ENCODE data around the gene CCL14. TPM values are rescaled to one million over a fixed set of nuclear protein-coding genes. Genes with fewer than 3 reads are reported as not detected.
A peak's percentile ranks its signal among the peaks of the same experiment; 100 is the strongest.

CCL14 gene
- total and polyA plus RNA-seq, 2 of the 13 experiments (the other 11 are each of a cell fraction or from before 2014, with no cell fraction given), result 1.1 to 1.7 TPM

GRCh38 chr17:35969558-35970380 lies 16.8 kb downstream of the CCL14 start (continued):
- TF ChIP-seq PRMT3 (CRISPR knock-in tag; IDR thresholded peaks at IDR 0.05; ENCODE audit: borderline replicate concordance, low read depth), result no peak
- TF ChIP-seq HNF4G (IDR thresholded peaks at IDR 0.05; ENCODE audit: borderline replicate concordance, low read depth, low read length), result no peak
- TF ChIP-seq HNF4G (CRISPR knock-in tag; IDR thresholded peaks at IDR 0.05; ENCODE audit: borderline replicate concordance, low read depth), result no peak
- no peak for TF ChIP-seq ZNF234 (CRISPR knock-in tag; conservative IDR thresholded peaks at IDR 0.05)
- TF ChIP-seq CEBPG (CRISPR knock-in tag; IDR thresholded peaks at IDR 0.05), result no peak
- TF ChIP-seq KLF12 (CRISPR knock-in tag; IDR thresholded peaks at IDR 0.05; ENCODE audit: borderline replicate concordance), result no peak
- TF ChIP-seq ZNF7 (CRISPR knock-in tag; IDR thresholded peaks at IDR 0.05), result peak; percentile 57; the same call in 1 of the 2 replicates
- TF ChIP-seq IRF2 (CRISPR knock-in tag; IDR thresholded peaks at IDR 0.05), result 0 out of 2 replicates have a peak, but pooled peaks have one; percentile 36
- no peak for TF ChIP-seq ETS1 (CRISPR knock-in tag; IDR thresholded peaks at IDR 0.05)
- no peak for TF ChIP-seq ZSCAN9 (CRISPR knock-in tag; IDR thresholded peaks at IDR 0.05; ENCODE audit: borderline replicate concordance)
- no peak for TF ChIP-seq ZNF460 (CRISPR knock-in tag; IDR thresholded peaks at IDR 0.05; ENCODE audit: borderline replicate concordance)
- TF ChIP-seq ZFP82 (CRISPR knock-in tag; IDR thresholded peaks at IDR 0.05; ENCODE audit: borderline replicate concordance), result 0 out of 2 replicates have a peak, but pooled peaks have one; percentile 39
- no peak for TF ChIP-seq NONO (IDR thresholded peaks at IDR 0.05)
- no peak for TF ChIP-seq NONO (CRISPR knock-in tag; conservative IDR thresholded peaks at IDR 0.05)
- TF ChIP-seq MTERF4 (CRISPR knock-in tag; IDR thresholded peaks at IDR 0.05), result 0 out of 2 replicates have a peak, but pooled peaks have one; percentile 37
- TF ChIP-seq, protein P1, sequence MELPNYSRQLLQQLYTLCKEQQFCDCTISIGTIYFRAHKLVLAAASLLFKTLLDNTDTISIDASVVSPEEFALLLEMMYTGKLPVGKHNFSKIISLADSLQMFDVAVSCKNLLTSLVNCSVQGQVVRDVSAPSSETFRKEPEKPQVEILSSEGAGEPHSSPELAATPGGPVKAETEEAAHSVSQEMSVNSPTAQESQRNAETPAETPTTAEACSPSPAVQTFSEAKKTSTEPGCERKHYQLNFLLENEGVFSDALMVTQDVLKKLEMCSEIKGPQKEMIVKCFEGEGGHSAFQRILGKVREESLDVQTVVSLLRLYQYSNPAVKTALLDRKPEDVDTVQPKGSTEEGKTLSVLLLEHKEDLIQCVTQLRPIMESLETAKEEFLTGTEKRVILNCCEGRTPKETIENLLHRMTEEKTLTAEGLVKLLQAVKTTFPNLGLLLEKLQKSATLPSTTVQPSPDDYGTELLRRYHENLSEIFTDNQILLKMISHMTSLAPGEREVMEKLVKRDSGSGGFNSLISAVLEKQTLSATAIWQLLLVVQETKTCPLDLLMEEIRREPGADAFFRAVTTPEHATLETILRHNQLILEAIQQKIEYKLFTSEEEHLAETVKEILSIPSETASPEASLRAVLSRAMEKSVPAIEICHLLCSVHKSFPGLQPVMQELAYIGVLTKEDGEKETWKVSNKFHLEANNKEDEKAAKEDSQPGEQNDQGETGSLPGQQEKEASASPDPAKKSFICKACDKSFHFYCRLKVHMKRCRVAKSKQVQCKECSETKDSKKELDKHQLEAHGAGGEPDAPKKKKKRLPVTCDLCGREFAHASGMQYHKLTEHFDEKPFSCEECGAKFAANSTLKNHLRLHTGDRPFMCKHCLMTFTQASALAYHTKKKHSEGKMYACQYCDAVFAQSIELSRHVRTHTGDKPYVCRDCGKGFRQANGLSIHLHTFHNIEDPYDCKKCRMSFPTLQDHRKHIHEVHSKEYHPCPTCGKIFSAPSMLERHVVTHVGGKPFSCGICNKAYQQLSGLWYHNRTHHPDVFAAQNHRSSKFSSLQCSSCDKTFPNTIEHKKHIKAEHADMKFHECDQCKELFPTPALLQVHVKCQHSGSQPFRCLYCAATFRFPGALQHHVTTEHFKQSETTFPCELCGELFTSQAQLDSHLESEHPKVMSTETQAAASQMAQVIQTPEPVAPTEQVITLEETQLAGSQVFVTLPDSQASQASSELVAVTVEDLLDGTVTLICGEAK (IDR thresholded peaks at IDR 0.05), result no peak
- TF ChIP-seq, protein P1 (CRISPR knock-in tag; IDR thresholded peaks at IDR 0.05), result no peak
- TF ChIP-seq SRSF4 (IDR thresholded peaks at IDR 0.05; ENCODE audit: low read depth, low read length, poor library complexity, severe bottlenecking), result no peak
- 0 out of 4 replicates have a peak, but pooled peaks of 1 of the 2 experiments have one; percentile 9 for TF ChIP-seq KLF16 (CRISPR knock-in tag; IDR thresholded peaks at IDR 0.05)
